ENCODE measurements around the gene ANO1.

ANO1 gene

GRCh38 chr11:70073871-70074371 lies 4.2 kb upstream of the ANO1 start:
- H3K4me1 ChIP-seq: no peaks in the 10 kb centered on the region
- no peaks in the 10 kb centered on the region for H3K27me3 ChIP-seq (ENCODE audit: control insufficient read depth, insufficient read depth, low read length)
- H3K9me3 ChIP-seq (ENCODE audit: control insufficient read depth, low read length): no peaks in the 10 kb centered on the region
- no peak overlapping the region for H3K4me3 ChIP-seq (ENCODE audit: low read depth, low read length)
- H2AFZ ChIP-seq: no peak overlapping the region
- no peaks in the 10 kb centered on the region for H3K36me3 ChIP-seq (ENCODE audit: control insufficient read depth, insufficient read depth, low read length)
- no peak for TF ChIP-seq CTCF (IDR thresholded peaks at IDR 0.05)
- H3K9ac ChIP-seq: no peak overlapping the region
- H3K4me2 ChIP-seq (ENCODE audit: low read length): no peak overlapping the region
- H3K79me2 ChIP-seq: no peaks in the 10 kb centered on the region
- no peak overlapping the region for H3K27ac ChIP-seq

GRCh38 chr11:70074746-70075145 lies 3.4 kb upstream of the ANO1 start:
- Histone ChIP-seq H3K36me3 (ENCODE audit: control insufficient read depth, insufficient read depth, low read length) (no peaks in the 10 kb centered on the region), H3K27me3 (ENCODE audit: control insufficient read depth, insufficient read depth, low read length) (no peaks in the 10 kb centered on the region), H3K4me1 (no peaks in the 10 kb centered on the region), H3K9me3 (ENCODE audit: control insufficient read depth, low read length) (no peaks in the 10 kb centered on the region), H3K27ac (no peak overlapping the region), H2AFZ (no peak overlapping the region), H3K4me2 (ENCODE audit: low read length) (no peak overlapping the region), H3K9ac (no peak overlapping the region), H3K4me3 (ENCODE audit: low read depth, low read length) (no peak overlapping the region), H3K79me2 (no peaks in the 10 kb centered on the region)
- TF ChIP-seq CTCF (IDR thresholded peaks at IDR 0.05): no peak

GRCh38 chr11:70075836-70076235 lies 2.3 kb upstream of the ANO1 start:
- H3K4me1 ChIP-seq: no peaks in the 10 kb centered on the region
- no peak overlapping the region for H2AFZ ChIP-seq
- no peak for TF ChIP-seq CTCF (IDR thresholded peaks at IDR 0.05)
- no peaks in the 10 kb centered on the region for H3K79me2 ChIP-seq
- H3K4me3 ChIP-seq (ENCODE audit: low read depth, low read length): no peak overlapping the region
- no peak overlapping the region for H3K4me2 ChIP-seq (ENCODE audit: low read length)
- H3K36me3 ChIP-seq (ENCODE audit: control insufficient read depth, insufficient read depth, low read length): no peaks in the 10 kb centered on the region
- H3K9ac ChIP-seq: no peak overlapping the region
- no peak overlapping the region for H3K27ac ChIP-seq
- H3K9me3 ChIP-seq (ENCODE audit: control insufficient read depth, low read length): no peaks in the 10 kb centered on the region
- H3K27me3 ChIP-seq (ENCODE audit: control insufficient read depth, insufficient read depth, low read length): no peaks in the 10 kb centered on the region

- Histone ChIP-seq H3K4me1 (no peaks in the 10 kb centered on the region), H3K36me3 (ENCODE audit: control insufficient read depth, insufficient read depth, low read length) (no peaks in the 10 kb centered on the region), H3K27me3 (ENCODE audit: control insufficient read depth, insufficient read depth, low read length) (no peaks in the 10 kb centered on the region), H3K4me2 (ENCODE audit: low read length) (no peak overlapping the region), H3K9ac (no peak overlapping the region), H3K79me2 (no peaks in the 10 kb centered on the region), H2AFZ (no peak overlapping the region), H3K4me3 (ENCODE audit: low read depth, low read length) (no peak overlapping the region), H3K27ac (no peak overlapping the region), H3K9me3 (ENCODE audit: control insufficient read depth, low read length) (no peaks in the 10 kb centered on the region)
- no peak for TF ChIP-seq CTCF (IDR thresholded peaks at IDR 0.05)
These were observed 1.6 kb upstream of the ANO1 start for GRCh38 chr11:70076461-70076931.

- H3K4me3 ChIP-seq (ENCODE audit: low read depth, low read length): no peak overlapping the region
- no peak overlapping the region for H3K9ac ChIP-seq
- no peaks in the 10 kb centered on the region for H3K27me3 ChIP-seq (ENCODE audit: control insufficient read depth, insufficient read depth, low read length)
- no peak for TF ChIP-seq CTCF (IDR thresholded peaks at IDR 0.05)
- no peaks in the 10 kb centered on the region for H3K36me3 ChIP-seq (ENCODE audit: control insufficient read depth, insufficient read depth, low read length)
- no peaks in the 10 kb centered on the region for H3K79me2 ChIP-seq
- peak overlapping the region; percentile 58 for H2AFZ ChIP-seq
- H3K4me2 ChIP-seq (ENCODE audit: low read length): peak overlapping the region; percentile 25
- H3K9me3 ChIP-seq (ENCODE audit: control insufficient read depth, low read length): no peaks in the 10 kb centered on the region
- H3K27ac ChIP-seq: no peak overlapping the region
- H3K4me1 ChIP-seq: no peaks in the 10 kb centered on the region
These were observed 564 bp upstream of the ANO1 start for GRCh38 chr11:70077411-70078094.

Data from parathyroid adenoma (tissue), 2 donors.